Activated CD4-positive, alpha-beta T cell treated with anti-CD3 and anti-CD28 coated beads, Interleukin-2, amount 10 ng/mL, durations not matched to agents 7 days and 5 days (primary cell): ENCODE measurements around the gene APPL1. TPM values are rescaled to one million over a fixed set of nuclear protein-coding genes. Genes with fewer than 3 reads are reported as not detected.
"Not testable (repeated sequence)": the region's sequence is repeated elsewhere in the genome, so short reads cannot be mapped to it uniquely, and the experiment has no call there.

Experiments
- CTCF ChIA-PET: fragments of 350-600 bp; sonication (Branson Sonifier 250); formaldehyde crosslinking; loops from one replicate; lab custom pipeline; 2021; ENCODE audit warnings: antibody characterized with exemption; lab: Charles Lee
- POLR2A ChIA-PET: fragments of 350-600 bp; sonication (Branson Sonifier 250); formaldehyde crosslinking; loops from one replicate; lab custom pipeline; 2021; ENCODE audit warnings: antibody characterized with exemption; lab: Charles Lee
- DNase-seq: peaks from one replicate; pipeline ENCODE4 v3.0.0-alpha.2; 2020
- H3K27ac Mint-ChIP-seq: one replicate; pipeline ENCODE4 v1.8.0; 2021; ENCODE audit warnings: mild to moderate bottlenecking, moderate library complexity, mixed read lengths
- H3K27me3 Mint-ChIP-seq: one replicate; pipeline ENCODE4 v1.8.0; 2021; ENCODE audit warnings: mixed read lengths
- H3K36me3 Mint-ChIP-seq: one replicate; pipeline ENCODE4 v1.8.0; 2021; ENCODE audit warnings: low read depth, mixed read lengths
- H3K4me1 Mint-ChIP-seq: one replicate; pipeline ENCODE4 v1.8.0; 2021; ENCODE audit warnings: mixed read lengths
- H3K4me3 Mint-ChIP-seq: one replicate; pipeline ENCODE4 v1.8.0; 2021; ENCODE audit warnings: mild to moderate bottlenecking, moderate library complexity, mixed read lengths
- H3K9me3 Mint-ChIP-seq: one replicate; pipeline ENCODE4 v1.8.0; 2021; ENCODE audit warnings: mixed read lengths
- total RNA-seq, 2 experiments: library from RNA; stranded (reverse); gene quantifications; one replicate each; pipeline ENCODE4 v1.2.3, GENCODE V29; 2021

Gene APPL1
- total RNA-seq, 2 experiments from 2014 or later: 33.2 to 38.5 TPM

- ChIA-PET POLR2A (no interaction called here), CTCF (interaction anchor here (1.5 kb wide), 1 partner anchor 34 kb away, joined by 3 read pairs; no protein-coding TSS in a partner anchor)
- Mint-ChIP-seq H3K36me3 (peaks cover 10% of the 10 kb centered on the region), H3K4me3 (no peak overlapping the region), H3K27me3 (peaks cover 5% of the 10 kb centered on the region), H3K4me1 (no peaks in the 10 kb centered on the region), H3K27ac (no peak overlapping the region), H3K9me3 (peaks cover 9% of the 10 kb centered on the region)
- no peak for DNase-seq
These were observed 52.2 kb downstream of the APPL1 start for GRCh38 chr3:57279685-57280084.

- no peak for DNase-seq
- Mint-ChIP-seq H3K4me1 (no peaks in the 10 kb centered on the region), H3K27ac (no peak overlapping the region), H3K4me3 (no peak overlapping the region), H3K9me3 (peaks cover 9% of the 10 kb centered on the region), H3K27me3 (peaks cover 9% of the 10 kb centered on the region), H3K36me3 (peaks cover 10% of the 10 kb centered on the region)
- POLR2A ChIA-PET: no interaction called here
- CTCF ChIA-PET: no interaction called here
These were observed 54.2 kb downstream of the APPL1 start for GRCh38 chr3:57281715-57282114.

- Mint-ChIP-seq H3K4me1 (no peaks in the 10 kb centered on the region), H3K27ac (no peak overlapping the region), H3K9me3 (peaks cover 6% of the 10 kb centered on the region), H3K4me3 (no peak overlapping the region), H3K36me3 (peaks cover 6% of the 10 kb centered on the region), H3K27me3 (peaks cover 9% of the 10 kb centered on the region)
- DNase-seq: no peak
- POLR2A ChIA-PET: no interaction called here
- CTCF ChIA-PET: interaction anchor here (1.3 kb wide), 1 partner anchor 11 kb away, joined by 3 read pairs; no protein-coding TSS in a partner anchor
These were observed 55.8 kb downstream of the APPL1 start for GRCh38 chr3:57283334-57283733.

DNA sequence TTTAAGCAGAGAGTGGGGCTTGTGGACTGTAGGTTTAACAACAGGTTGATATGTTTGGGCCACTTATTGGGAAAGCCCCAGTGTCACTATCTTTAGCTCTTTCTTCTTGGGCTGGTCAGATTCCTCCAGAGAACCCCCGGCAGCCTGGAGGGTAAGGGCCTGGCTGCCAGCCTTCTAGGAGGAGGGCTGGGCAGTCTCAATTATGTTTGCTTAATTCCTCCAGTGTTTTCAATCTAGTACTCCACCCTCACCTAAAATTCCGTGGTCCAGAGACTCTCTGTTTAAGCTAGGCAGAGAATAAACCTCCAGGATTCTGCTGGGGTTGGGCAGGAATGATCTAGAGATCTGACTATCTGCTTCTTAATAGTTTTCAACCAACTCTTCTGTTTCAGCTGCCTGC, 59.7 kb downstream of the APPL1 start:
- Mint-ChIP-seq H3K36me3 (no peaks in the 10 kb centered on the region), H3K4me3 (no peak overlapping the region), H3K4me1 (no peaks in the 10 kb centered on the region), H3K27me3 (peaks cover 16% of the 10 kb centered on the region), H3K27ac (no peak overlapping the region), H3K9me3 (no peaks in the 10 kb centered on the region)
- DNase-seq: no peak
- ChIA-PET CTCF (no interaction called here), POLR2A (no interaction called here)

DNA sequence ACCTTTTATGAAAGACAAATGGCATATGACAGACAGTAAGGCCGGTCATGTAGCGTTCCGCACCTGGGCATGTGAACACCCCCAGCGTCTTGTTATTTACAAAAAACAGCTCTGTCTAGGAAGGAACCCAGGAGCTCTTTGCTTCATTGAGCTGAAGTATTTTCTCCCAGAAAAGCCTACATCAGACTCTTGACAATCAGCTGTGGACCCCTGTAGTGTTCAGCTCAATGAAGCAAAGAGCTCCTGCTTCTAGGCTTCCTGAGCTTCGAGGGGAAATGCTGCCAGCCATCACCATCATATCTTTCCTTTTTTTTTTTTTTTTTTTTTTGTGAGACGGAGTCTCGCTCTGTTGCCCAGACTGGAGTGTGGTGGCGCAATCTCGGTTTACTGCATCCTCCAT, 60.9 kb downstream of the APPL1 start:
- DNase-seq: no peak
- no peak overlapping the region for H3K27ac Mint-ChIP-seq
- H3K4me1 Mint-ChIP-seq: no peaks in the 10 kb centered on the region
- POLR2A ChIA-PET: no interaction called here
- H3K9me3 Mint-ChIP-seq: no peaks in the 10 kb centered on the region
- CTCF ChIA-PET: interaction anchor here (0.6 to 0.9 kb wide), 2 partner anchors 11 to 157 kb away, joined by 3 read pairs; no protein-coding TSS in a partner anchor
- H3K27me3 Mint-ChIP-seq: peaks cover 20% of the 10 kb centered on the region
- no peaks in the 10 kb centered on the region for H3K36me3 Mint-ChIP-seq
- no peak overlapping the region for H3K4me3 Mint-ChIP-seq

DNA sequence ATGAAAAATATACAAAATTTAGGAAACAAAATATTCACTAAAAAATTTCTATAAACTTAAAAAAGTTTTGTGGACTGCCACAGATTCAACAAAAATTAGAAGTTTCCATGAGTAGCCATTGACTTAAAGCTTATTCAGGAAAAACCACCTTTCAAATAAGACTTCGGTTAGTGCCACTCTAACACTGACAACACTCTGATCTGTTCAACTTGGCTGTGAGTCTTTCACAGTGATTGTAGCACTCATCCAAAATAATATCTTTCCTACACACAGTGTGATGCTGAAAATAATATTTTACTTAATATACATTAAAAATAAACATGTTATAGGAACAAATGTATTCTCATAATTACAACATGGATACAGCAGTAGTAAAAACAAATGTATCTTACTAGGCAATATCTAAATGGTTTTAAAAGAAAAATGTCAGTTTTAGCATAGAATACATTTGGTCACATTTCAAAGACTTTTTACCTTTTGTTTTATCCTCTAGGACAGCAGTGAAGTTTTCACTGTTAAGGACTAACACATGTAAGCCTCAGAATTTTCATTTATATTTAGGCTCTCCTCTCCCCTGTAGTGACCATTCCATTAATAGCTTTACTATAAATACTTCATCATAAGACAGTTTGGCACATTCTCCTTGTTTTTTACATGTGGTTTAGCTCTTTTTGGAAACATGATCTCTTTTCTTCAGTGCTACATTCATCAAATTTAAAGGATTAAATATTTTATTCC, 64.8 kb downstream of the APPL1 start, which contains the start of gene ASB14:
TSS of gene ASB14 (minus strand) at position 527 of the 738 bp plus-strand sequence. CDS start 652 bp downstream, outside the sequence.
- ChIA-PET CTCF (no interaction called here), POLR2A (no interaction called here)
- H3K4me3 Mint-ChIP-seq: no peak within 1 kb of the TSS
- DNase-seq: no peak
- no peak within 1 kb of the TSS for H3K27ac Mint-ChIP-seq
- H3K4me1 Mint-ChIP-seq: no peaks in the 10 kb centered on the region
- H3K27me3 Mint-ChIP-seq: peaks cover 22% of the 10 kb centered on the region
- no peaks in the 10 kb centered on the region for H3K36me3 Mint-ChIP-seq
- no peaks in the 10 kb centered on the region for H3K9me3 Mint-ChIP-seq

DNA sequence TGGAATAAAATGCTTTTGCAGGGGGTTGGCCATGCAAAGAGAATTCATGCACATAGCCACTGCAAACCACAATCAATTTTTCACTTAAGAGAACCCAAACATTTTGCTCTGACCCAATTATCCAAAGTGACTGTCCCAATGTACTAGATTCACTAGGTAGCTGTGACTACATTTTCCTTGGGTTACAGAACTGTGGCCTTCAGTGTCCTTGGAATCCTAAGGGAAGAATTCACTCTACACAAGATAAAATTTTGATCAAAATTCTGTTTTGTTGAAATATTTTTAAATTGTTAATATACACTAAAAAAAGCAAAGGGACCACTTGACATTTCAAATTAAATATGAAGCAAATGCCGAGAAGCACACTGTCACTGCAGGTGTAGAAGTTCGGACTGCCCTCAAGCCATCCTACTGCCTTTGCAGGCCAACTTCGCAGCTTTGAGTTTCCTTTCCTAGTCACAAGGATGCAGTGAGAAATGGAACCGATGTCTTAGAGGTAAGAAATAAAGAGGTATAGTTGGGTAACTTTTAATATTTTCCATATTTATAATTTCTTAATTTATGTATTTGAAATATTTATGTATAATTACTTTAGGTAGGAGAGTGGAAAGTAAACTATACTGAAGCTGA, 65.5 kb downstream of the APPL1 start:
- no peaks in the 10 kb centered on the region for H3K9me3 Mint-ChIP-seq

GRCh38 chr3:57298041-57298440, 70.5 kb downstream of the APPL1 start:
- Mint-ChIP-seq H3K27me3 (peaks cover 18% of the 10 kb centered on the region), H3K36me3 (no peaks in the 10 kb centered on the region), H3K9me3 (no peaks in the 10 kb centered on the region), H3K4me3 (no peak overlapping the region), H3K4me1 (no peaks in the 10 kb centered on the region), H3K27ac (no peak overlapping the region)
- DNase-seq: no peak
- ChIA-PET POLR2A (no interaction called here), CTCF (no interaction called here)

More for the DNA sequence above, 65.5 kb downstream of the APPL1 start:
- H3K36me3 Mint-ChIP-seq: no peaks in the 10 kb centered on the region
- H3K4me1 Mint-ChIP-seq: no peaks in the 10 kb centered on the region
- H3K27ac Mint-ChIP-seq: no peak overlapping the region
- DNase-seq: no peak
- H3K27me3 Mint-ChIP-seq: peaks cover 28% of the 10 kb centered on the region
- no peak overlapping the region for H3K4me3 Mint-ChIP-seq
- CTCF ChIA-PET: no interaction called here
- POLR2A ChIA-PET: no interaction called here

- H3K36me3 Mint-ChIP-seq, DNase-seq, H3K9me3 Mint-ChIP-seq, H3K4me3 Mint-ChIP-seq, H3K27me3 Mint-ChIP-seq, POLR2A ChIA-PET, H3K4me1 Mint-ChIP-seq, H3K27ac Mint-ChIP-seq, CTCF ChIA-PET: not testable (repeated sequence)
These were observed 76.0 kb downstream of the APPL1 start for GRCh38 chr3:57303520-57303919.

- CTCF ChIA-PET: no interaction called here
- DNase-seq: no peak
- no peaks in the 10 kb centered on the region for H3K4me1 Mint-ChIP-seq
These were observed 82.3 kb downstream of the APPL1 start for GRCh38 chr3:57309769-57310360.

GRCh38 chr3:57314204-57314603, 86.7 kb downstream of the APPL1 start:
- CTCF ChIA-PET: interaction anchor here (1.2 kb wide), 1 partner anchor 10 kb away, joined by 5 read pairs; no protein-coding TSS in a partner anchor
- POLR2A ChIA-PET: no interaction called here
- no peak overlapping the region for H3K27ac Mint-ChIP-seq

More at GRCh38 chr3:57309769-57310360, 82.3 kb downstream of the APPL1 start:
- H3K4me3 Mint-ChIP-seq: no peak overlapping the region
- no peaks in the 10 kb centered on the region for H3K36me3 Mint-ChIP-seq
- no peaks in the 10 kb centered on the region for H3K27me3 Mint-ChIP-seq
- no peak overlapping the region for H3K27ac Mint-ChIP-seq
- no peaks in the 10 kb centered on the region for H3K9me3 Mint-ChIP-seq
- POLR2A ChIA-PET: no interaction called here

More at GRCh38 chr3:57314204-57314603, 86.7 kb downstream of the APPL1 start:
- no peaks in the 10 kb centered on the region for H3K36me3 Mint-ChIP-seq
- H3K27me3 Mint-ChIP-seq: peaks cover 28% of the 10 kb centered on the region
- H3K9me3 Mint-ChIP-seq: peaks cover 3% of the 10 kb centered on the region
- H3K4me1 Mint-ChIP-seq: no peaks in the 10 kb centered on the region
- H3K4me3 Mint-ChIP-seq: no peak overlapping the region
- no peak for DNase-seq
